SK-MEL-5 (cell line): Measurements from ENCODE around the gene PPDPF. TPM values are rescaled to one million over a fixed set of nuclear protein-coding genes. Genes with fewer than 3 reads are reported as not detected.

ENCODE experiments used
- DNase-seq: peaks from one replicate; pipeline ENCODE4 v3.0.0-alpha.2; 2016; ENCODE audit warnings: low read depth, low spot score
- in situ Hi-C: cut with HindIII; loops from 2 replicates; pipeline ENCODE4 v1.10.0; 2016; ENCODE audit warnings: low sequenced_read_pairs, high pct_unique_total_duplicates, low pct_unique_long_range_greater_than_20kb
- total RNA-seq: library from RNA; depleted of rRNA; stranded (reverse); fragments of >200 nt; shearing (Covaris generic); gene quantifications from 2 replicates; pipeline ENCODE4 v1.2.3, GENCODE V29; 2014

The PPDPF gene
- total RNA-seq, 1 experiment from 2014 or later: 37.5 TPM

DNA sequence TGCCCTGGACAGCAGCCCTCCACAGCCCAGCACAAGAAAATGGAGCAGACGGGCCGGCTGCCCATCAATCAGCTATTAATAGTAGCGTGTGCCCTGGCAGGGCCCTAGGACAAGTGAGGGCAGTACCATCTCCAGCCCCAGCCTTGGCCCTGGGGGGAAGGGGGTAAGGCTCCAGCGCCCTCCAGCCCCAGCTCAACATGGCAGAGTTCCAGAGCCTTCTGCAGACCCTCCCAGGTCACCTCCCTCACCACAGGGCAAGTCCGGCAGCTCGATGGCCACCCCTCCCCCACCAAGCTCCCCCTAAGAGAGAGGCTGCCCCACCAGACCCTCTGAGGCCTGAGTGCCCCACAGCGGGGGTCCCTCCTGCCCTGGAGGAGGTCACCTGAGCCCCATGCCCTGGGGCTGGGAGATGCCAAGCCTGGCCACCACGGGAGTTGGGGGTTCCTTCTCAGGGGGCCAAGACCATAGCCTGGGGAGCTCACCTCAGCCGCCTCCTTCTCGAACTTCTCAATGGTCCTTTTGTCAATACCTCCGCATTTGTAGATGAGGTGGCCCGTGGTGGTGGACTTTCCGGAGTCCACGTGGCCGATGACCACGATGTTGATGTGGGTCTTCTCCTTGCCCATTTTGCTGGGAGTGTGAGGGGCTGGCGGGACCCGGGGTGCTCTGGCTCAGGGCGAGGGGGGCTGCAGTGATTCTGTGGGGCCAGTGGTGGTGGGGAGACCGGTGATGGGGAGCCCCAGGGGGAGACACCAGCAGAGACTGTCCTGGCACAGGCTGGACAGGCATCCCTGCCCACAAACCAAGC, 23.2 kb upstream of the PPDPF start:
- in situ Hi-C loops: no loop called here
- no peak for DNase-seq

DNA sequence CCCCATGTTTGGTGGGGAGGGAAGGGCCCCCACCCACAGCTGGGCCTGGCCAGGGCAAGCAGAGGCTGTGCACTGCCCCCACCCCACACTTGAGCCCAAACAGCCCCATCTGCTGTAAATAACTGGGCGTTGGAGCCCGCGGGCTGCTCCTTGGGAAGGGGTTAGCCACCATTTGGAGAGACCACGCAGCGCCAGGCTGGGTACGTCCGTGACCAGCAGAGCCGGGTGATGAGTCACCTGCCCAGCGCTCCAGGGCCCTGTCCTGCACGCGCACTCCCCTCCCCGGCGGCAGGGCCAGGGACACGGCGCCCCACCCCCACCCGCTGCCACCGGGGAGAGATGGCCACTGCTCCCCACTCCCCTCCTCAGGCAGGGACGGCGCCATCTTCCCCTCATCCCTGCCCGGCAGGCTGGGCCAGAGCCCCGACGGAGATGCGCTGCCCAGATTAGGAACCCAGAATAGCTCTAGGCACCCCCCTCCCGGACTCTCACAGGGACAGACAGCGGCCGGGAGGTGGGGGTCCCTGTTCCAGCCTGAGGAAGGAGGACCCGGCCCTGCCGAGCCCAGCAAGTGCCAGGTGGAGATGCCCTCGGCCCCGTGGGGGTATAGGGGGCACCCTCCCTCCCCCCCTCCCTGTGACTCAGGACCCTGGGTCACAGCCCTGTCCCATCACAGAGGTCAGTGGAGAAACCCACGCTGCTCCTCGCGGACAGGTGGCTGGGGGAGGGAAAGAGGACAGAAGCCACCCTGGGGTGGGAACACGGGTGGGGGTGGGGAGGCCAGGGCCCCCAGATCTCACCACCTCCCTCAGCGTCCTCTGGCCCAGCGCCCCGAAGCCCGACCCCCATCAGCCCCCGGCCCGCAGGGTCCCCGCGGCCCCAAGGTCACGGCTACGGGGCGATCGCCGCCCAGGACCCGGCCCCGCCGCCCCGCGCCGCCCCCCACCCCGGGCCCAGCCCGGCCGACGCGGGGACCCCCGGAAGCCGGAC, 22.3 kb upstream of the PPDPF start:
- in situ Hi-C loops: no loop called here

DNA sequence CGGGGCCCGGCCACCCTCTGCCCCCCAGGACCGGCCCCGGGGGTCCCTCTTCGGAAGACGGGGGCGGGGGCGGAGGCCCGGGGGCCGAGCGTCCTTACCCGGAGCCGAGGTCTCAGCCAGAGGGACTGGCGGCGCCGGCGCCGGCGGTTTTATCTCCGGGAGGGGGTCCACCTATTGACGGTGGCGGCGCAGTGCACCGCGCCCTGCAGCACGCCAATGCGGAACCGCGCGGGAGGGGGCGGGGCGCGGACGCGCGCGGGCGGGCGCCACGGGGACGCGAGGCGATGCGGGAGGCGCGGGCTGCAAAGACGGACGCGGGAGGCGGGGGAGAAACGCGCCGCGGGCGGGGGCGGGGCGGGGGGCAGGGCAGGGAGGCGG, 21.6 kb upstream of the PPDPF start, which contains the start of gene EEF1A2:
Gene EEF1A2, minus strand, starts transcription at position 124 of the 378 bp plus-strand sequence. CDS start 1,320 bp downstream, outside the sequence.
- in situ Hi-C loops: no loop called here
- DNase-seq: no peak

More for the DNA sequence above, 22.3 kb upstream of the PPDPF start:
- no peak for DNase-seq

DNA sequence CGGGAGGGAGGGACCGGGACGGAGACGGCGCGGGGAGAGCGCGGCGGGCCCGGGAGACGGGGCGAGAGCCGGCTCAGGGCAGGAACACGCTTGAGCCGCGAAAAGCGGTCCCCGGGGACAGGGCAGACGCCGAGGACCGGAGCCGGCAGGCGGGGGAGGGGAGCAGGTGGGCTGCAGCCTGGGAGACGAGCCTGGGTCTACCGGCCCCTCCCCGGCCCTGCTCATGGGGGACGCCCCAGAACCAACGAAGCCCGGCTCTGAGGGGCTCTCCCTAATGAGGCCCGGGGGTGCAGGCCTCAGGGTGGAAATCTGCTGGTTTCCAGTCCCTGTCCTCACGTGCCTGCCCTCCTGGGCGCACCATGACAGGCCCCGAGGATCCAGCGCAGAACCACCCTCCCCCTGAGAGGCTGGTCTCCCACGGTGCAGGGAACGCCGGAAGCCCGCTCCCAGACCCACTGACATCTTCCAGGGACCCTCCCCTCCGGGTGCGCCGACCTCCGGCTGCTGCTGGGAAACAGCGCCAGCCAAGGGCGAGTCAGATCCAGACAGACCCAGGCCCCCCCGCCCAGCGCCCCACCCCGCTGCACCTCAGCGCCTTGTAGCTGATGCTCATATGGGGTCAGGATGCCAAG, 21.1 kb upstream of the PPDPF start:
- in situ Hi-C loops: no loop called here

DNA sequence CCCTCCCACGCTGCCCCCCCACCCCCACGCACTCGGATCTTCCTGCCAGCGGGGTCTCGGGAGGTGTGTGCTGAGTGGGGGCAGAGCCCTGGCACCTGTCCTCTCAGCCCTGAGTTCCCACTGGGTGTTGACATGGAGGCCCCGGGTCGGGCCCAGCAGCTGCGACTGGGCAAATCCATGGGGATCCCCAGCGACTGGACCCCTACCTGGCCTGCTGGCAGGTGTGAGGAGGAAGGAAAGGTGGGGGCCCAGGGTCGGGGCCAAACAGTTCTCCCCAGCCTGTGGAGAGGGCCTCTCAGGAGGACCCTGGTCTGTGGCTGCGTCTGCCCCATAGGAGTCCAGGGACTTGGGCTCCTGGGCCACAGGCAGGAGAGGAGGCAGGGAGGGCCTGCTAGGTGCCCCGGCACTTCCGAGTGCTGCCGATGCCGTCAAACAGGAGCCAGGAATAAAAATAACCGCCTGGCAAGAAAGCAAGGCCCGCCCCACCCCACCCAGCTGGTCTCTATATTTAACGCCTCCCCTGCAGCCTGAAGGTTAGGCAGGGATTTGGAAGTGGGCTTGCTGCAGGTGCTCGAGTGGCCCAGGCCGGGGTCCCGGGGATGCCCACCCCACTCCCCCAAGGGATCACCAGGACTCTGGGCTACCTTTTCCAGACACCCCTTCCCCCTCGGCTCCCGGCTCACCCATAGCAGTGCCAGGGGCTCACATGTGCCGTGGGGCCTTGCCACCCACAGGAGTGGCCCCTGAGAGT, 20.2 kb upstream of the PPDPF start:
- DNase-seq: no peak
- in situ Hi-C loops: no loop called here

More for the DNA sequence above, 21.1 kb upstream of the PPDPF start:
- no peak for DNase-seq

DNA sequence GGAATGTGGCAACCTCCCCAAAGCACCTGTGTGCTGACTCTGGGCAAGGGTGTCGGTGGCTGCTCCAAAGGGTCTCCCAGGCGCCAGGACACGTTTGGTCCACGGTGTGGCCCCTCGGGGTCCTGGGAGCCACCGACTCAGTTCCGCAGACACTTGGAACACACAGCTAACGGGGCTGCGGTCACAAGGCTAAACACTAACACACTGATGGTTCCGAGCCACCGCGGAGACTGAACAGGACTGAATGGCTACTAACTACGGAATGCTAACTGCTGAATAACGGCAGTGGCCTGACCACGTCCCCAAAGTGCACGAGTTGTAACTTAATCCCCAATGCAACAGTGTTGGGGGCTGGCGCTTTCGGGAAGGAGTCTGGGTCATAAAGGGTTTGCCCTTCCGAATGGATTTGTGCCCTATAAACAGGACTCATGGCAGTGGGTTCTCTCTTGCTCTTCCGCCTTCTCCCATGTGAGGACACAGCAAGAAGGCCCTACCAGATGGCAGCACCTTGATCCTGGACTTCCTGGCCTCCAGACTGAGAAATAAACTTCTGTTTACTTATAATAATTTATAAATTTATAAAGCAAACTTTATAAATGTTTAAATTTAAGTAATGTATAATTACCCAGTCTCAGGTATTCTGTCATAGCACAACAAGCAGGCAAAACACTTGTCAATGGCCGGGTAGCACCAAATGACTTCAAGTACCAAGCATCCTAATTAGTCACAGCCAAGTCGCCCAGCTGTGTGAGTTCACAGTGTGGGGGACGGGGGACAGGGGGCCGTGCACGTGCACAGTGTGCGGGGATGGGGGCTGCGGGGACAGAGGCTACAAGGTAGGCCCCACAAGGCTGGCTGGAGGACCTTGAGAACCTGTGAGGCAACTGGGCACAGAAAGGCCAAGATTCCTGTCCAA, 19.4 kb upstream of the PPDPF start:
- DNase-seq: no peak
- in situ Hi-C loops: no loop called here

DNA sequence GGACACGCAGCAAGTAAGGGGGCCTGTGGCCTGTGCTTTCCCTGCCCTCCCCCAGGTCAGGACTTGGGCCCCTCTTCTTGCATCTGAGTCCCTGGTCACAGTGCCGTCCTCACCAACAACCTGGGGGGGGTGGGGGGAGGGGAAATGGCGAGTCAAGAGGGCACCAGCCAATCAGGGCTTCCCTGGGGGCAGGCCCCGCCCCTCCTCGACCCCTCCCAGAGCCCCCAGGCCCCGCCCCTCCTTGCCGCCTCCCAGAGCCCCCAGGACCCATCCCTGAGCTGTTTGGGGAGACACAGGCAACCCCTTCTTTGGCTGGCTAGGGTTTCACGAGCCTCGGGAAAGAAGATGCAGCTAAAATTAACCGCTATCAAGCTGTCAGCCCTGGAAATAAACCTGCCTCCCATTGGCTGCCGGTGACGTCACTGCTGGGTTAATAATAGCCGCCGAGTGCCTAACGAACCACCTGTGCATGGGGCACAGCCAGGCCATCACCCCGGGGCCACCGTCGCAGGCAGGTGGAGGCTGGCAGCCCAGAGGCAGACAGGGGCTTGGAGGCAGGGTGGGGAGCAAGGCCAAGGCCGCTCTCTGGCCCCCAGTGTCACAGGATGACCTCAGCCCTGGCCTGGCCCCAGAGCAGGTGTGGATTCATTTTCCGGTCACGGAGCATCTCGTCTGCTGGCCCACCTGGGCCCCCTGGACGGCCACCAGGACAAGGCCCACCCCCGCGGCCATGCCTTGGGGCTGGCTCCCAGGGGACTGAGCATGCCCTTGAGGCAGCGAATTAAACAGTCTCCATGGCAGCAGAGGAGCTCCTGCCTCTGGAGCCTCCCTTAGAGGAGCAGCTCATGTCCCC, 18.5 kb upstream of the PPDPF start:
- peak; percentile 41 for DNase-seq
- in situ Hi-C loops: no loop called here

DNA sequence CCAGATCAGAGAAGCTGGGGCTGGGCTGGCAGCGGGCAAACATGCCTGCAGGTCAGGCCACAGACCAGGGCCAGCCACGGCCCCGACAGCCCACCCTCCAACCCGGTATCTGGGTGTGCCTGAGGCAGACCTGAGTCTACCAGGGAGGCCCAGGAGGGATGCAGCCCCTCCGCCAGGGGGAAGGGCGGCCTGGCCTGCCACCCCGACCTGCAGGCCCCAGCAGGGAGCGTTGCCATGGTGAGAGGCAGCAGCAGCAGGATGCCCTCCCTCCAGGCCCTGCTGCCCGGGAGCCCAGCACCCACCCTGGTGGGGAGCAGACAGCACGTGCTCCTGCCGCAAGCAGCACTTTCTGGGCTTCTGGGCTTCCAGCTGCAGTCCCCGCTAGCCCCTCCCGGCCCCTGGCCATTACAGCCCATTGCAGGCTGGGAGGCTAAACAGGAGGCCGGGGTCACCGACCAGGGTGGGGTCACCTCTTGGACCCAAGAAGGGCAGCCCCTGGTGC, 17.8 kb upstream of the PPDPF start:
- no peak for DNase-seq
- in situ Hi-C loops: no loop called here

DNA sequence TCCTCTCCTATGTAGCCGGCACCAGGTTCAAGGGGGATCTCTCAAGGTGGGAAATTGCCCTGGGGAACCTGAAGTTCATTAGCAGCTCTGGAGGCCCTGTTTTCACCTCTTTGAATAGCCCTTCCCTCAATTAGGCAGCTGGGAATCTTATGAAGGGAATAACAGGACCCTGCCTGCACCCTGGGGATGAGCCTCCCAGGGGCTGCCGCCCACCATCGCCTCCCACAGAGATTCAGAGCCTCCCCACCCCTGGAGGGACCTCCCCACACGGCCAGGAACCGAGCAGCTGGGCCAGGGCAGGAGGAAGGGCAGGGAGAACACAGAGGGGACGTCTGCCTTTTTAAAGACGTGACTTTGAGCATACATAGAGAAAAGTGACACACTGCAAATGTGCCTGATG, 17.0 kb upstream of the PPDPF start:
- DNase-seq: no peak
- in situ Hi-C loops: no loop called here

DNA sequence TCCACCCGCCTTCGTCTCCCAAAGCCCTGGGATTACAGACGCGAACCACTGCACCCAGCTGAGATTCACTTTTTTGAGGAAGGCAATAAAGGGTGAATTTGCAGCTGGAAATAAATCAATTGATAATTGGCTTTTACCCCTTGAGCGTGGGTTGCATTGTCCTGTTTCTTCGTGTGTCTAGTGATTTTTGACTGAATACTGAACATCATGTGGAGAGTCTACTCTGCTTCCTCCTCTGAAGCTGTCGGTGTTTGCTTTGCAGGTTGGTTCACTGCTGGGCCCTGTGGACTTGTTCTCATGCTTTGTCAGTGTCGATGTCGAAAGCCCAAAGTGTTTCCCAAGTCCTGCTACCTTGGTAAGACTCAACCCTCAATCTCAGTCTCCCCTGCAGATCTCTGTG, 15.9 kb upstream of the PPDPF start:
- DNase-seq: no peak
- in situ Hi-C loops: no loop called here

DNA sequence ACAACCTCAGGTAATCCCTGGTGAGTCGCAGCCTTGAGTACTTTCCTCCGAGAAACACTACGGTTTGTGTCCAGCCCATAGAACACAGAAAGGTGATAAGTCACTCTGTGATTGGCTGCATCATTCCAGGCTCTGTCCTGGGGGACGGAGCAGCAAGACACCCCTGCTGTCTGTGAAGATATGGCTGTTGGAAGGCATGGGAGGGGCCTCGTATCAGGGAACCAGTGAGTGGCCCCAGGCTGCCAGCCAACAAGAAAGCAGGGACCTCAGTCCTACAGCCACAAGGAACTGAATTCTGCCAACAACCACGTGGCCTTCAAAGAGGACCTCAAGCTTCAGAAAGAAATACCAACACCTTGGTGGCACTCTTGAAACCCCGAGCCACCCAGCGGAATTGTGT, 15.3 kb upstream of the PPDPF start:
- no peak for DNase-seq
- in situ Hi-C loops: no loop called here

DNA sequence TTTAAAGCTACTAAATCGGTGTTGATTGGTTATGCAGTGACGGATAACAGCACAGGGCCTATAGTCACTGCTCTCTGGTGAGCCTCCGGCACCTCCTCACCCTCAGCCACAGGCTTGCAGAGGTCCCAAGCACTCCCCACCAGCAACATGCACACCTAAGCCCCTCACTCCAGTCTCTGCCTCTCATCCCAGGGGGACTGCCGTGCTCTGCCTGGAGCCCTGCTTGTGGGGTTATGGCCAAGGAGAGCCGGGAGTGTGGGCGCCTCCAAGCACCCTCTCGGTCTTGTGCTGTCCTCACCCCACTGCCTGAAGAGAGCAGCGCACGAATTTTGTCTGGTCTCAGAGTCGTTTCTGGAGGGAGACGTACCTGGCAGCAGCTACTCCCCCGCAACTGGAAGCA, 14.8 kb upstream of the PPDPF start:
- no peak for DNase-seq
- in situ Hi-C loops: no loop called here

DNA sequence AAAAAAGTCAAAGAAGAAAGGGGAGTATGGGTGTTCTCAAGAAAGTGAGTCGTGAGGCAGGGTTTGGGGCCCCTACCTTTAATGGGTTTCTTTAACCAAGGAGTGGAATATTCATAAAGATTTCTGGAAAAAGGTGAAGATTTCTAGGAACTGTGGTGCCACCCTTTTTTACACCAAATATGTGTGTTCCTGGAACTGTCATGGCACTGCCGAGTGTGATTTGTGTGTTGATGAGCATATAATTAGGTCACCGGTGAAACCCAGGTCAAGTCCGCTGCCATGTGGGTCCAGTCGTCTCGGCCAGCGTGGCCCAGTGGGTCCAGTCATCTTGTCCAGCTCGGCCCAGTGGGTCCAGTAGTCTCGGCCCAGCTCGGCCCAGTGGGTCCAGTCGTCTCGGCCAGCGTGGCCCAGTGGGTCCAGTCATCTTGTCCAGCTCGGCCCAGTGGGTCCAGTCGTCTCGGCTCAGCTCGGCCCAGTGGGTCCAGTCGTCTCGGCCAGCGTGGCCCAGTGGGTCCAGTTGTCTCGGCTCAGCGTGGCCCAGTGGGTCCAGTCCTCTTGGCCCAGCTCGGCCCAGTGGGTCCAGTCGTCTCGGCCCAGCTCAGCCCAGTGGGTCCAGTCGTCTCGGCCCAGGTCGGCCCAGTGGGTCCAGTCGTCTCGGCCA, 13.4 kb upstream of the PPDPF start:
- no peak for DNase-seq
- in situ Hi-C loops: no loop called here

DNA sequence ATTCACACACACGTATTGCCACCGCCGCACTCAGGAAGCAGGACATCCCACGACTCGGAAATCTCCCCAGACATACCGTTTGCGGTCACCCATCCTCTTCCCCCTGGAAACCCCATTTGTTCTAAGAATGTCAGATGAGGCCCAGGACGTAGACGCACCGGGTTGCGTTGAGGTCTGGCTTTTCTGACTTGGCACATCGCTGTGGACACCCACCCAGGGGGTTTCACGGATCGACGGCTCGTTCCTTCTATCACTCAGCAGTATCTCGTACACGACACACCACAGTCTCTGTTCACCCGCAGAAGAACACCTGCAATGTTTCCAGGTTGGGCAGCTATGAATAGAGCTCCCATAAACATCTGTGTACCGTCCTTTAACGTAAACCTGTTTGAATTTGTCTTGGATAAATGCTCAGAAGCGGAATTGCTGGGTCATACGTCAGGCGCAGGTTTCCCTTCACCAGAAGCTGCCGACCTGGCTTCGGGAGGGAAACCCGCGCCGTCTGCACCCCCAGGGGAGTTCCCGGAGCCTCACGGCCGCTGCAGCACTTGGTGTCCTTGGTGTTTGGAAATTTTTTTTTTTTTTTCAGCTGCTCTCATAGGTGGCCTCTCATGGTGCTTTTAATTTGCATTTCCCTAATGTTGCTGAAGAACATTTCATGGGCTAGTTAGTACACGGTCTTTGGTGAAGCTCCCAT, 12.3 kb upstream of the PPDPF start:
- in situ Hi-C loops: no loop called here
- no peak for DNase-seq
